ENCODE results near the gene NMNAT1. TPM values are rescaled to one million over a fixed set of nuclear protein-coding genes. Genes with fewer than 3 reads are reported as not detected.
"Not testable (repeated sequence)": the region's sequence is repeated elsewhere in the genome, so short reads cannot be mapped to it uniquely, and the experiment has no call there.

NMNAT1 gene
- total and polyA plus RNA-seq, 3 experiments from 2014 or later = 6.4 to 12.1 (median 11.3) TPM

GRCh38 chr1:10001016-10001665, 57.9 kb downstream of the NMNAT1 start:
- H3K27me3 Mint-ChIP-seq = peaks cover 37 to 45% of the 10 kb centered on the region in 2 donors
- H3K4me3 Mint-ChIP-seq = no peak overlapping the region
- peaks cover 5% of the 10 kb centered on the region for H3K4me1 ChIP-seq (ENCODE audit: insufficient read depth, low read length)
- H3K27ac ChIP-seq (ENCODE audit: low read depth, low read length) = no peak overlapping the region
- CTCF ChIA-PET = no interaction called here
- no peak for DNase-seq
- H3K27ac Mint-ChIP-seq = no peak overlapping the region
- POLR2A ChIA-PET = no interaction called here
- peaks cover 6 to 14% (median 9%) of the 10 kb centered on the region in 3 donors for H3K4me1 Mint-ChIP-seq
- no peaks in the 10 kb centered on the region for H3K9me3 ChIP-seq (ENCODE audit: low read length)
- peaks cover 0 to 7% (median 5%) of the 10 kb centered on the region in 5 donors for H3K9me3 Mint-ChIP-seq
- no peak overlapping the region for H3K4me3 ChIP-seq (ENCODE audit: low read length)
- H3K27me3 ChIP-seq (ENCODE audit: insufficient read depth, low read length, poor library complexity, severe bottlenecking) = peaks cover 12% of the 10 kb centered on the region
- H3K36me3 ChIP-seq (ENCODE audit: insufficient read depth, low read length) = no peaks in the 10 kb centered on the region
- H3K36me3 Mint-ChIP-seq = peaks cover 0 to 4% (median 0%) of the 10 kb centered on the region in 3 donors

- H3K36me3 Mint-ChIP-seq; H3K27ac Mint-ChIP-seq; H3K27ac ChIP-seq (ENCODE audit: low read depth, low read length); H3K4me1 Mint-ChIP-seq; POLR2A ChIA-PET; H3K9me3 ChIP-seq (ENCODE audit: low read length); H3K9me3 Mint-ChIP-seq; DNase-seq; H3K4me1 ChIP-seq (ENCODE audit: insufficient read depth, low read length); CTCF ChIA-PET; H3K4me3 Mint-ChIP-seq; H3K27me3 ChIP-seq (ENCODE audit: insufficient read depth, low read length, poor library complexity, severe bottlenecking); H3K4me3 ChIP-seq (ENCODE audit: low read length); H3K36me3 ChIP-seq (ENCODE audit: insufficient read depth, low read length): not testable (repeated sequence)
- peaks cover 17 to 22% of the 10 kb centered on the region in 2 donors for H3K27me3 Mint-ChIP-seq
Observed at GRCh38 chr1:10005248-10005647, 62.0 kb downstream of the NMNAT1 start.

GRCh38 chr1:10007169-10007568, 63.9 kb downstream of the NMNAT1 start:
- Mint-ChIP-seq H3K4me3 (no peak overlapping the region), H3K4me1 (no peaks in the 10 kb centered on the region), H3K36me3 (no peaks in the 10 kb centered on the region), H3K9me3 (no peaks in the 10 kb centered on the region), H3K27ac (no peak overlapping the region), H3K27me3 (peaks cover 5 to 13% of the 10 kb centered on the region in 2 donors)
- Histone ChIP-seq H3K9me3 (ENCODE audit: low read length) (no peaks in the 10 kb centered on the region), H3K27me3 (ENCODE audit: insufficient read depth, low read length, poor library complexity, severe bottlenecking) (no peaks in the 10 kb centered on the region), H3K4me1 (ENCODE audit: insufficient read depth, low read length) (no peaks in the 10 kb centered on the region), H3K27ac (ENCODE audit: low read depth, low read length) (no peak overlapping the region), H3K4me3 (ENCODE audit: low read length) (no peak overlapping the region), H3K36me3 (ENCODE audit: insufficient read depth, low read length) (no peaks in the 10 kb centered on the region)
- no peak for DNase-seq
- ChIA-PET POLR2A (no interaction called here), CTCF (no interaction called here)

GRCh38 chr1:10014016-10014415, 70.7 kb downstream of the NMNAT1 start:
- Histone ChIP-seq H3K4me3 (ENCODE audit: low read length) (no peak overlapping the region), H3K36me3 (ENCODE audit: insufficient read depth, low read length) (no peaks in the 10 kb centered on the region), H3K27me3 (ENCODE audit: insufficient read depth, low read length, poor library complexity, severe bottlenecking) (no peaks in the 10 kb centered on the region), H3K27ac (ENCODE audit: low read depth, low read length) (no peak overlapping the region), H3K4me1 (ENCODE audit: insufficient read depth, low read length) (no peaks in the 10 kb centered on the region), H3K9me3 (ENCODE audit: low read length) (no peaks in the 10 kb centered on the region)
- Mint-ChIP-seq H3K4me3 (no peak overlapping the region), H3K4me1 (peaks cover 0 to 5% (median 0%) of the 10 kb centered on the region in 3 donors), H3K27ac (no peak overlapping the region), H3K36me3 (no peaks in the 10 kb centered on the region), H3K27me3 (peaks cover 4 to 5% of the 10 kb centered on the region in 2 donors), H3K9me3 (no peaks in the 10 kb centered on the region)
- POLR2A ChIA-PET = no interaction called here
- DNase-seq = no peak
- CTCF ChIA-PET = no interaction called here

GRCh38 chr1:10019561-10019960, 76.3 kb downstream of the NMNAT1 start:
- Mint-ChIP-seq H3K9me3 (no peaks in the 10 kb centered on the region), H3K36me3 (no peaks in the 10 kb centered on the region), H3K27ac (peak overlapping the region in 1 of 8 donors; percentile 27), H3K4me3 (no peak overlapping the region), H3K4me1 (peaks cover 0 to 5% (median 0%) of the 10 kb centered on the region in 3 donors), H3K27me3 (peaks cover 0 to 4% of the 10 kb centered on the region in 2 donors)
- H3K27me3 ChIP-seq (ENCODE audit: insufficient read depth, low read length, poor library complexity, severe bottlenecking) = no peaks in the 10 kb centered on the region
- no peaks in the 10 kb centered on the region for H3K4me1 ChIP-seq (ENCODE audit: insufficient read depth, low read length)
- H3K36me3 ChIP-seq (ENCODE audit: insufficient read depth, low read length) = no peaks in the 10 kb centered on the region
- no peak overlapping the region for H3K27ac ChIP-seq (ENCODE audit: low read depth, low read length)
- CTCF ChIA-PET = no interaction called here
- H3K9me3 ChIP-seq (ENCODE audit: low read length) = no peaks in the 10 kb centered on the region
- POLR2A ChIA-PET = no interaction called here
- no peak overlapping the region for H3K4me3 ChIP-seq (ENCODE audit: low read length)
- no peak for DNase-seq

GRCh38 chr1:10020086-10020485, 76.8 kb downstream of the NMNAT1 start:
- Mint-ChIP-seq H3K36me3 (no peaks in the 10 kb centered on the region), H3K27ac (no peak overlapping the region), H3K27me3 (peaks cover 0 to 4% of the 10 kb centered on the region in 2 donors), H3K9me3 (no peaks in the 10 kb centered on the region), H3K4me3 (no peak overlapping the region), H3K4me1 (peaks cover 0 to 5% (median 0%) of the 10 kb centered on the region in 3 donors)
- Histone ChIP-seq H3K27ac (ENCODE audit: low read depth, low read length) (no peak overlapping the region), H3K36me3 (ENCODE audit: insufficient read depth, low read length) (no peaks in the 10 kb centered on the region), H3K4me3 (ENCODE audit: low read length) (no peak overlapping the region), H3K4me1 (ENCODE audit: insufficient read depth, low read length) (no peaks in the 10 kb centered on the region), H3K9me3 (ENCODE audit: low read length) (no peaks in the 10 kb centered on the region), H3K27me3 (ENCODE audit: insufficient read depth, low read length, poor library complexity, severe bottlenecking) (no peaks in the 10 kb centered on the region)
- ChIA-PET CTCF (no interaction called here), POLR2A (no interaction called here)
- DNase-seq = no peak

- H3K36me3 ChIP-seq (ENCODE audit: insufficient read depth, low read length); H3K27me3 ChIP-seq (ENCODE audit: insufficient read depth, low read length, poor library complexity, severe bottlenecking); H3K36me3 Mint-ChIP-seq; H3K27me3 Mint-ChIP-seq; H3K27ac ChIP-seq (ENCODE audit: low read depth, low read length); H3K27ac Mint-ChIP-seq; H3K9me3 Mint-ChIP-seq; H3K4me3 ChIP-seq (ENCODE audit: low read length); H3K4me1 Mint-ChIP-seq; POLR2A ChIA-PET; H3K4me1 ChIP-seq (ENCODE audit: insufficient read depth, low read length); CTCF ChIA-PET; H3K9me3 ChIP-seq (ENCODE audit: low read length); DNase-seq; H3K4me3 Mint-ChIP-seq: not testable (repeated sequence)
Observed at GRCh38 chr1:10020678-10021077, 77.4 kb downstream of the NMNAT1 start.

- H3K27me3 ChIP-seq (ENCODE audit: insufficient read depth, low read length, poor library complexity, severe bottlenecking); H3K4me3 Mint-ChIP-seq; H3K36me3 ChIP-seq (ENCODE audit: insufficient read depth, low read length); DNase-seq; H3K27ac ChIP-seq (ENCODE audit: low read depth, low read length); CTCF ChIA-PET; H3K27me3 Mint-ChIP-seq; H3K36me3 Mint-ChIP-seq; H3K4me3 ChIP-seq (ENCODE audit: low read length); H3K27ac Mint-ChIP-seq; H3K4me1 ChIP-seq (ENCODE audit: insufficient read depth, low read length); H3K9me3 Mint-ChIP-seq; H3K9me3 ChIP-seq (ENCODE audit: low read length); H3K4me1 Mint-ChIP-seq: not testable (repeated sequence)
- POLR2A ChIA-PET = interaction anchor here (0.6 kb wide), 1 partner anchor 11 kb away, joined by 6 read pairs; no protein-coding TSS in a partner anchor
Observed at GRCh38 chr1:10021992-10022391, 78.7 kb downstream of the NMNAT1 start.

All from CD8-positive, alpha-beta memory T cell (primary cell).